Measurements from ENCODE around the gene CDH23.

The CDH23 gene

GRCh38 chr10:71487726-71488125 lies 91.0 kb downstream of the CDH23 start:
- H3K27ac ChIP-seq: no peak overlapping the region
- TF ChIP-seq CTCF (IDR thresholded peaks at IDR 0.05) (no peak), ZFX (IDR thresholded peaks at IDR 0.05; ENCODE audit: borderline replicate concordance) (no peak)

- no peak overlapping the region for H3K27ac ChIP-seq
- TF ChIP-seq CTCF (IDR thresholded peaks at IDR 0.05) (no peak), ZFX (IDR thresholded peaks at IDR 0.05; ENCODE audit: borderline replicate concordance) (no peak)
Observed at GRCh38 chr10:71489077-71489476, 92.4 kb downstream of the CDH23 start.

GRCh38 chr10:71492872-71493271 lies 96.2 kb downstream of the CDH23 start:
- no peak for TF ChIP-seq ZFX (IDR thresholded peaks at IDR 0.05; ENCODE audit: borderline replicate concordance)
- TF ChIP-seq CTCF (IDR thresholded peaks at IDR 0.05): no peak
- H3K27ac ChIP-seq: no peak overlapping the region

- TF ChIP-seq CTCF (IDR thresholded peaks at IDR 0.05) (no peak), ZFX (IDR thresholded peaks at IDR 0.05; ENCODE audit: borderline replicate concordance) (no peak)
- no peak overlapping the region for H3K27ac ChIP-seq
Observed at GRCh38 chr10:71493741-71494140, 97.0 kb downstream of the CDH23 start.

GRCh38 chr10:71494476-71494875 lies 97.8 kb downstream of the CDH23 start:
- no peak overlapping the region for H3K27ac ChIP-seq
- TF ChIP-seq CTCF (IDR thresholded peaks at IDR 0.05) (no peak), ZFX (IDR thresholded peaks at IDR 0.05; ENCODE audit: borderline replicate concordance) (no peak)

- no peak overlapping the region for H3K27ac ChIP-seq
- TF ChIP-seq ZFX (IDR thresholded peaks at IDR 0.05; ENCODE audit: borderline replicate concordance) (no peak), CTCF (IDR thresholded peaks at IDR 0.05) (no peak)
Observed at GRCh38 chr10:71494980-71495381, 98.3 kb downstream of the CDH23 start.

- TF ChIP-seq ZFX (IDR thresholded peaks at IDR 0.05; ENCODE audit: borderline replicate concordance) (no peak), CTCF (IDR thresholded peaks at IDR 0.05) (no peak)
- H3K27ac ChIP-seq: no peak overlapping the region
Observed at GRCh38 chr10:71496927-71497762, 100.4 kb downstream of the CDH23 start.

All from 22Rv1 (cell line).